Mesodermal cell (in vitro differentiated cells): ENCODE measurements around the gene FLVCR1.
"Not testable (repeated sequence)": the region's sequence is repeated elsewhere in the genome, so short reads cannot be mapped to it uniquely, and the experiment has no call there.

Experiments
- H3K27ac ChIP-seq: 2 replicates; pipeline ENCODE4 v1.7.0; 2013; ENCODE audit warnings: mild to moderate bottlenecking, low read depth, low read length, moderate library complexity; ENCODE audit not compliant: severe bottlenecking
- H3K36me3 ChIP-seq: 2 replicates; pipeline ENCODE4 v1.7.1; 2013; ENCODE audit warnings: mild to moderate bottlenecking, low read length, moderate library complexity; ENCODE audit not compliant: control insufficient read depth, insufficient read depth
- H3K4me1 ChIP-seq: one replicate; pipeline ENCODE4 v1.7.1; 2013; ENCODE audit warnings: mild to moderate bottlenecking, low read length; ENCODE audit not compliant: insufficient read depth, control insufficient read depth, poor library complexity, severe bottlenecking
- H3K4me3 ChIP-seq: 2 replicates; pipeline ENCODE4 v1.7.0; 2013; ENCODE audit warnings: low read length, control low read depth, mild to moderate bottlenecking; ENCODE audit not compliant: insufficient read depth, poor library complexity, severe bottlenecking; ENCODE audit errors: extremely low read depth
- H3K9me3 ChIP-seq: 2 replicates; pipeline ENCODE4 v1.7.1; 2013; ENCODE audit warnings: mild to moderate bottlenecking, low read length, moderate library complexity; ENCODE audit not compliant: control insufficient read depth
- WGBS, 2 experiments: methylation state at CpG; one replicate each; pipeline ENCODE4 v1.1.5; 2013; ENCODE audit warnings: missing lambda C conversion rate in 2 of 2; ENCODE audit not compliant: insufficient coverage in 2 of 2; 5-methylcytosine and 5-hydroxymethylcytosine counted together

Gene FLVCR1

GRCh38 chr1:212862111-212862690 is 4.1 kb downstream of the FLVCR1 start:
- H3K4me3 ChIP-seq, result no peak overlapping the region
- no peak overlapping the region for H3K27ac ChIP-seq
- 100% methylated on average over 2 of the region's 2 CpGs; no CpG with 5 or more reads in 1 of the 2 experiments for WGBS, 2 experiments
- no peaks in the 10 kb centered on the region for H3K9me3 ChIP-seq
- H3K36me3 ChIP-seq, result peaks cover 39% of the 10 kb centered on the region
- H3K4me1 ChIP-seq, result no peaks in the 10 kb centered on the region

- 90 to 100% methylated on average over 2 to 9 of the region's 10 CpGs for WGBS, 2 experiments
- H3K9me3 ChIP-seq, H3K4me3 ChIP-seq, H3K4me1 ChIP-seq, H3K27ac ChIP-seq: not testable (repeated sequence)
- H3K36me3 ChIP-seq, result peaks cover 45% of the 10 kb centered on the region
These were observed 5.3 kb downstream of the FLVCR1 start for GRCh38 chr1:212863345-212863744.

GRCh38 chr1:212864201-212864600 is 6.1 kb downstream of the FLVCR1 start:
- Histone ChIP-seq H3K9me3 (no peaks in the 10 kb centered on the region), H3K4me1 (no peaks in the 10 kb centered on the region), H3K27ac (no peak overlapping the region), H3K4me3 (no peak overlapping the region), H3K36me3 (peaks cover 53% of the 10 kb centered on the region)
- 95 to 100% methylated on average over 4 of the region's 4 CpGs for WGBS, 2 experiments

GRCh38 chr1:212867192-212867591 is 9.1 kb downstream of the FLVCR1 start:
- Histone ChIP-seq H3K36me3 (peaks cover 60% of the 10 kb centered on the region), H3K4me3 (no peak overlapping the region), H3K27ac (no peak overlapping the region), H3K9me3 (no peaks in the 10 kb centered on the region), H3K4me1 (no peaks in the 10 kb centered on the region)
- WGBS, 2 experiments, result no CpG with 5 or more reads among the region's 1 CpG

GRCh38 chr1:212871976-212872375 is 13.9 kb downstream of the FLVCR1 start:
- H3K36me3 ChIP-seq, result peaks cover 79% of the 10 kb centered on the region
- H3K9me3 ChIP-seq, result no peaks in the 10 kb centered on the region
- H3K27ac ChIP-seq, result no peak overlapping the region
- H3K4me3 ChIP-seq, result no peak overlapping the region
- no peaks in the 10 kb centered on the region for H3K4me1 ChIP-seq
- 56% methylated on average over 1 of the region's 1 CpG; no CpG with 5 or more reads in 1 of the 2 experiments for WGBS, 2 experiments

- Histone ChIP-seq H3K9me3 (no peaks in the 10 kb centered on the region), H3K4me3 (no peak overlapping the region), H3K4me1 (no peaks in the 10 kb centered on the region), H3K36me3 (peaks cover 81% of the 10 kb centered on the region), H3K27ac (no peak overlapping the region)
- 70 to 83% methylated on average over 1 to 2 of the region's 2 CpGs for WGBS, 2 experiments
These were observed 15.4 kb downstream of the FLVCR1 start for GRCh38 chr1:212873518-212873917.

- Histone ChIP-seq H3K4me3 (no peak overlapping the region), H3K4me1 (no peaks in the 10 kb centered on the region), H3K36me3 (peaks cover 58% of the 10 kb centered on the region), H3K27ac (no peak overlapping the region), H3K9me3 (no peaks in the 10 kb centered on the region)
- WGBS, 2 experiments, result 94 to 100% methylated on average over 1 to 3 of the region's 6 CpGs
These were observed 20.3 kb downstream of the FLVCR1 start for GRCh38 chr1:212878418-212878817.

- WGBS, 2 experiments, result 71 to 86% methylated on average over 5 to 6 of the region's 6 CpGs
- no peaks in the 10 kb centered on the region for H3K4me1 ChIP-seq
- no peaks in the 10 kb centered on the region for H3K9me3 ChIP-seq
- H3K36me3 ChIP-seq, result peaks cover 58% of the 10 kb centered on the region
- H3K4me3 ChIP-seq, result no peak overlapping the region
- H3K27ac ChIP-seq, result no peak overlapping the region
These were observed 22.0 kb downstream of the FLVCR1 start for GRCh38 chr1:212879947-212880690.

GRCh38 chr1:212884592-212884991 is 26.5 kb downstream of the FLVCR1 start:
- Histone ChIP-seq H3K27ac (no peak overlapping the region), H3K4me3 (no peak overlapping the region), H3K9me3 (no peaks in the 10 kb centered on the region), H3K4me1 (no peaks in the 10 kb centered on the region), H3K36me3 (peaks cover 72% of the 10 kb centered on the region)
- WGBS, 2 experiments, result 93 to 100% methylated on average over 2 to 3 of the region's 4 CpGs

GRCh38 chr1:212892108-212892507 is 34.0 kb downstream of the FLVCR1 start:
- H3K27ac ChIP-seq, result no peak overlapping the region
- WGBS, 2 experiments, result no CpG with 5 or more reads among the region's 1 CpG
- no peak overlapping the region for H3K4me3 ChIP-seq
- no peaks in the 10 kb centered on the region for H3K9me3 ChIP-seq
- peaks cover 89% of the 10 kb centered on the region for H3K36me3 ChIP-seq
- H3K4me1 ChIP-seq, result no peaks in the 10 kb centered on the region

- peaks cover 48% of the 10 kb centered on the region for H3K36me3 ChIP-seq
- no peak overlapping the region for H3K4me3 ChIP-seq
- WGBS, 2 experiments, result no CpG with 5 or more reads among the region's 1 CpG
These were observed 41.8 kb downstream of the FLVCR1 start for GRCh38 chr1:212899845-212900244.

More at GRCh38 chr1:212899845-212900244, 41.8 kb downstream of the FLVCR1 start:
- H3K4me1 ChIP-seq, result no peaks in the 10 kb centered on the region
- H3K27ac ChIP-seq, result no peak overlapping the region
- H3K9me3 ChIP-seq, result peaks cover 20% of the 10 kb centered on the region
